Body of pancreas (tissue), 4 donors: ENCODE measurements around the gene C5orf52.

Source experiments
- CTCF ChIP-seq, 7 experiments: fragments of 450-650 bp in 4 of 7; fragments of 200-600 bp in 3 of 7; sonication (generic) in 3 of 7; IDR thresholded peaks; one replicate each; pipeline ENCODE4 v1.5.1; 2016 to 2019; ENCODE audit warnings: antibody characterized with exemption in 7 of 7
- POLR2A ChIP-seq, 3 donors: fragments of 450-650 bp; IDR thresholded peaks; one replicate each; pipeline ENCODE4 v1.6.1; 2016; ENCODE audit warnings: antibody characterized with exemption in 3 of 3, mild to moderate bottlenecking in 2 of 3

- TF ChIP-seq POLR2A (IDR thresholded peaks at IDR 0.05): no peak
- no peak for TF ChIP-seq CTCF (IDR thresholded peaks at IDR 0.05)
These were observed 47.2 kb upstream of the C5orf52 start for GRCh38 chr5:157624144-157624543.
